Smooth muscle cell (in vitro differentiated cells): ENCODE data around the gene SPOP. TPM values are rescaled to one million over a fixed set of nuclear protein-coding genes. Genes with fewer than 3 reads are reported as not detected.
A peak's percentile ranks its signal among the peaks of the same experiment; 100 is the strongest.

Source experiments
- DNase-seq: peaks from one replicate; lab custom pipeline; 2025; ENCODE audit not compliant: unreplicated experiment; lab: John Stamatoyannopoulos, UW
- H2AFZ ChIP-seq: fragments of 200-600 bp; sonication (generic); 2 replicates; pipeline ENCODE4 v1.6.0; 2016; ENCODE audit warnings: antibody characterized with exemption, low read depth, mild to moderate bottlenecking
- H3F3A ChIP-seq: fragments of 200-600 bp; sonication (generic); 2 replicates; pipeline ENCODE4 v1.6.0; 2017; ENCODE audit warnings: antibody characterized with exemption, low read depth
- H3K27ac ChIP-seq: fragments of 200-600 bp; sonication (generic); 2 replicates; pipeline ENCODE4 v1.5.1; 2016; ENCODE audit warnings: low read depth, mild to moderate bottlenecking
- H3K27me3 ChIP-seq: fragments of 200-600 bp; sonication (generic); 2 replicates; pipeline ENCODE4 v1.6.1; 2016; ENCODE audit warnings: low read depth, mild to moderate bottlenecking
- H3K36me3 ChIP-seq: fragments of 200-600 bp; sonication (generic); 2 replicates; pipeline ENCODE4 v1.5.1; 2016; ENCODE audit warnings: low read depth
- H3K4me1 ChIP-seq: fragments of 200-600 bp; sonication (generic); 2 replicates; pipeline ENCODE4 v1.5.1; 2016; ENCODE audit warnings: low read depth
- H3K4me2 ChIP-seq: fragments of 200-600 bp; sonication (generic); 2 replicates; pipeline ENCODE4 v1.6.0; 2016; ENCODE audit warnings: mild to moderate bottlenecking
- H3K4me3 ChIP-seq: fragments of 200-600 bp; sonication (generic); 2 replicates; pipeline ENCODE4 v1.5.1; 2016; ENCODE audit warnings: mild to moderate bottlenecking
- H3K79me2 ChIP-seq: fragments of 200-600 bp; sonication (generic); 2 replicates; pipeline ENCODE4 v1.6.0; 2016; ENCODE audit warnings: low read depth, mild to moderate bottlenecking
- H3K9ac ChIP-seq: fragments of 200-600 bp; sonication (generic); 2 replicates; pipeline ENCODE4 v1.6.0; 2016; ENCODE audit warnings: low read depth
- H3K9me3 ChIP-seq: fragments of 200-600 bp; sonication (generic); replicated peaks from 2 replicates; pipeline ENCODE4 v1.5.1; 2016; ENCODE audit warnings: low read depth
- H4K20me1 ChIP-seq: fragments of 200-600 bp; sonication (generic); 2 replicates; pipeline ENCODE4 v1.6.0; 2016; ENCODE audit warnings: low read depth
- CTCF ChIP-seq: fragments of 200-600 bp; sonication (generic); IDR thresholded peaks from 2 replicates; pipeline ENCODE4 v1.5.1; 2017; ENCODE audit warnings: borderline replicate concordance, mild to moderate bottlenecking, antibody characterized with exemption; ENCODE audit not compliant: insufficient read depth, poor library complexity, severe bottlenecking
- WGBS: methylation state at CpG from one replicate; pipeline ENCODE4 v1.1.7; 2016; ENCODE audit warnings: low lambda C conversion rate; 5-methylcytosine and 5-hydroxymethylcytosine counted together
- polyA plus RNA-seq: library from polyadenylated mRNA; unstranded; fragments of >200 nt; fragmentation: Nextera tagmentation; extraction: Ambion mirVana; gene quantifications from 2 replicates; pipeline ENCODE4 v1.2.1, GENCODE V29; 2016
- total RNA-seq: library from RNA; depleted of rRNA; stranded (reverse); fragments of >200 nt; gene quantifications from 2 replicates; pipeline ENCODE4 v1.2.3, GENCODE V29; 2014

SPOP gene
- total and polyA plus RNA-seq, 2 experiments from 2014 or later = 55.0 to 69.8 TPM

DNA sequence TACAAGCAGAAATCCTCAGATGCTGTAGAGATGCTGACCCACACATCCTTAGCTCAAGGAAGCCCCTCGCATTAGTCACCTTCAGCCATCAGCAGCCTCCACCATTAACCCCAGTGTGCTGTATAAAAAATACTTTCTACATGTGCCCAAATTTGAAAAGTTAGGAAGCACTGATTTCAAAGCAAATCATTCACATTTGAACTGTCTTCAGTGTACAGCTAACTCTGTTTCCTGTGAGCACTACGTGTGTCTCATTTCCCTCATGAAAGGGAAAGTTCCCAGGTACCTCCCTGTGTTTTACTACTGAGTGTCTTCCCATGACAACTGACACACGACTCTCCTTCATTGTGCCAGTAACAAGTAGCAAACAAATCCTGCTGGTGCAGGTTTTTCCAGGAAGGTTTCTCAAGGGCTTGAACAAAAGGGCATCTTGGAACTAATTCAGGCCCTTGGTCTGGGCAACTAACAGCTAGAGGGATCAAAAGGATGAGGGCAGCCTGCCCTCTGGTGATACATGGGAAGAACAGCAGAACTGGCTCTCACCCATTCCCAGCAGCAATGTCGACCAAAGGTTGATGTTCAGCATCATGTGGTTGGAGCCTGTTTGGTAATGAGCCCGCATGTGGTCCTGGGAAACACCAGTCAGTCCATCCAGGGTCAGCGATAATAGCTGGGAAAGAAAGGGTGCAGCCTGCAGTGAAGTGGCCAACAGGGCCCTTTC, 25.8 kb upstream of the SPOP start:
- no peaks in the 10 kb centered on the region for H3K36me3 ChIP-seq
- H3K4me1 ChIP-seq = peaks cover 6% of the 10 kb centered on the region
- 79% methylated on average over 6 of the region's 6 CpGs for WGBS
- peaks cover 13% of the 10 kb centered on the region for H3K79me2 ChIP-seq
- no peak overlapping the region for H3K4me3 ChIP-seq
- H2AFZ ChIP-seq = no peak overlapping the region
- H4K20me1 ChIP-seq = no peaks in the 10 kb centered on the region
- no peak overlapping the region for H3K27ac ChIP-seq
- TF ChIP-seq CTCF = peak; percentile 36
- H3K9me3 ChIP-seq = no peaks in the 10 kb centered on the region
- no peaks in the 10 kb centered on the region for H3K27me3 ChIP-seq
- DNase-seq = no peak
- H3K4me2 ChIP-seq = no peak overlapping the region
- H3F3A ChIP-seq = no peaks in the 10 kb centered on the region
- no peak overlapping the region for H3K9ac ChIP-seq

GRCh38 chr17:49700960-49701359, 23.1 kb upstream of the SPOP start:
- H3K27ac ChIP-seq = no peak overlapping the region
- 84% methylated on average over 6 of the region's 6 CpGs for WGBS
- no peak for DNase-seq
- no peak overlapping the region for H3K9ac ChIP-seq
- no peaks in the 10 kb centered on the region for H3K79me2 ChIP-seq
- H3K4me2 ChIP-seq = no peak overlapping the region
- no peak overlapping the region for H2AFZ ChIP-seq
- no peaks in the 10 kb centered on the region for H3F3A ChIP-seq
- no peaks in the 10 kb centered on the region for H3K9me3 ChIP-seq
- no peak for TF ChIP-seq CTCF
- no peaks in the 10 kb centered on the region for H4K20me1 ChIP-seq
- H3K27me3 ChIP-seq = no peaks in the 10 kb centered on the region
- H3K4me1 ChIP-seq = no peaks in the 10 kb centered on the region
- no peak overlapping the region for H3K4me3 ChIP-seq
- no peaks in the 10 kb centered on the region for H3K36me3 ChIP-seq

GRCh38 chr17:49699966-49700575, 22.2 kb upstream of the SPOP start:
- no peaks in the 10 kb centered on the region for H3K27me3 ChIP-seq
- H3K4me3 ChIP-seq = no peak overlapping the region
- no peaks in the 10 kb centered on the region for H3F3A ChIP-seq
- H3K9ac ChIP-seq = no peak overlapping the region
- H3K4me2 ChIP-seq = no peak overlapping the region
- H3K79me2 ChIP-seq = no peaks in the 10 kb centered on the region
- no peaks in the 10 kb centered on the region for H3K9me3 ChIP-seq
- no peak for TF ChIP-seq CTCF
- H2AFZ ChIP-seq = no peak overlapping the region
- H3K36me3 ChIP-seq = no peaks in the 10 kb centered on the region
- DNase-seq = no peak
- WGBS = 97% methylated on average over 8 of the region's 8 CpGs
- H3K4me1 ChIP-seq = no peaks in the 10 kb centered on the region
- H4K20me1 ChIP-seq = no peaks in the 10 kb centered on the region
- H3K27ac ChIP-seq = no peak overlapping the region
